ENCODE measurements around the gene LMF1. TPM values are rescaled to one million over a fixed set of nuclear protein-coding genes. Genes with fewer than 3 reads are reported as not detected.
"Not testable (repeated sequence)": the region's sequence is repeated elsewhere in the genome, so short reads cannot be mapped to it uniquely, and the experiment has no call there.

The LMF1 gene
- total RNA-seq, 1 donor from 2014 or later, result 2.1 TPM

DNA sequence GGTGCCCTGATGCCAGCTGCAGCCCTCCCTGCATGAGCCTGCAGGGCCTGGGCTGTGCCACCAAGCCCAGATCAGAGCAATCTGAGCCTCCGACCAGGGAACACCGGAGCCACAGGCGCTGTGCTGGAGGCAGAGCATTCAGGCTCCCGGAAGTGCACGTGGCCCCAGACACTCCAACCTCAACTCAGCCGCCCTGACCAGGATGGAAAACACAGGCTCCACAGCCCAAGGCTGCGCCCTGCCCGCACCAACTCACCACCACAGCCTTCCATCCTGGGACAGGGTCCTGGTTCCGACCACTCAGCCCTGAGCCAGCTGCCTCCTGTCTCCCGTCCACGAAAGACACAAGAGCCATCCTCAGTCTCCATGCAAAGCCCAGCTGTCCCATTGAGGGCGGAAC is 18.5 kb downstream of the LMF1 start:
- TF ChIP-seq, protein P1, sequence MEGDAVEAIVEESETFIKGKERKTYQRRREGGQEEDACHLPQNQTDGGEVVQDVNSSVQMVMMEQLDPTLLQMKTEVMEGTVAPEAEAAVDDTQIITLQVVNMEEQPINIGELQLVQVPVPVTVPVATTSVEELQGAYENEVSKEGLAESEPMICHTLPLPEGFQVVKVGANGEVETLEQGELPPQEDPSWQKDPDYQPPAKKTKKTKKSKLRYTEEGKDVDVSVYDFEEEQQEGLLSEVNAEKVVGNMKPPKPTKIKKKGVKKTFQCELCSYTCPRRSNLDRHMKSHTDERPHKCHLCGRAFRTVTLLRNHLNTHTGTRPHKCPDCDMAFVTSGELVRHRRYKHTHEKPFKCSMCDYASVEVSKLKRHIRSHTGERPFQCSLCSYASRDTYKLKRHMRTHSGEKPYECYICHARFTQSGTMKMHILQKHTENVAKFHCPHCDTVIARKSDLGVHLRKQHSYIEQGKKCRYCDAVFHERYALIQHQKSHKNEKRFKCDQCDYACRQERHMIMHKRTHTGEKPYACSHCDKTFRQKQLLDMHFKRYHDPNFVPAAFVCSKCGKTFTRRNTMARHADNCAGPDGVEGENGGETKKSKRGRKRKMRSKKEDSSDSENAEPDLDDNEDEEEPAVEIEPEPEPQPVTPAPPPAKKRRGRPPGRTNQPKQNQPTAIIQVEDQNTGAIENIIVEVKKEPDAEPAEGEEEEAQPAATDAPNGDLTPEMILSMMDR (IDR thresholded peaks at IDR 0.05; ENCODE audit: insufficient read depth, low read length, severe bottlenecking), result no peak
- DNase-seq (ENCODE audit: low read depth) (no peak), FAIRE-seq (no peak)
- Histone ChIP-seq H3K36me3 (ENCODE audit: control insufficient read depth, insufficient read depth, low read length) (no peaks in the 10 kb centered on the region), H3K4me3 (ENCODE audit: low read depth, low read length) (no peak overlapping the region), H3K27me3 (ENCODE audit: control insufficient read depth, insufficient read depth, low read length) (no peaks in the 10 kb centered on the region)

DNA sequence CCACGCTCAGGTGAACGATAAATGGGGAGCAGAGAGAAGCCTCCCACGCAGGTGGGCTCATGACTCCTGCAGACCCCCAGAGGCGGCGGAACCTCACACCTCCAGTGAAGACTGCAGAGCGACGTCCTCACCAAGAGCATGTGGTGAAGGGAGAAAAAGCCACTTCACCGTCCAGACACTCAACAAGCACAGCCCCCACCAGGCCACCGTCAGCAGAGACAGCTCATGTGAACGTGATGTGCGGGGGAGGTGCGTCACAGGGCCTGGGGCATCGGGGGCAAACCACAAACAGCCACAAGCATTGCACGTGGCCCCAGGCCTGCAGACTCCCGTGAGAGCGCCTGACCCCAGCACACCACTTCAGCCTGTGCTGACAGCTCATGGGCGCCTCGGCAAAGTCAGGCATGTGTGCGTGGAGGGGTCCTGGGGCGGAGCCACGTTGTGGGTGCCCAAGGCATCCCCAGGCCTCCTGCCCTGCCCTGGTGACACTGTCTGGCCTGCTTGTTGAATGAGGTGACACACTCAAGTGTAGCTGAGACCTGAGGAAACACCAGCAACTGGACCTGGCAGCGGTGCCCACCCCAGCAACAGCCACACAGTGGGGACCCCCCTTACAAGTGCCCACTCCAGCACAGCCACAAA is 19.0 kb downstream of the LMF1 start:
- DNase-seq (ENCODE audit: low read depth) (no peak), FAIRE-seq (no peak)
- TF ChIP-seq, protein P1 (IDR thresholded peaks at IDR 0.05; ENCODE audit: insufficient read depth, low read length, severe bottlenecking), result no peak
- H3K36me3 ChIP-seq (ENCODE audit: control insufficient read depth, insufficient read depth, low read length), result no peaks in the 10 kb centered on the region
- H3K27me3 ChIP-seq (ENCODE audit: control insufficient read depth, insufficient read depth, low read length), result no peaks in the 10 kb centered on the region
- no peak overlapping the region for H3K4me3 ChIP-seq (ENCODE audit: low read depth, low read length)

DNA sequence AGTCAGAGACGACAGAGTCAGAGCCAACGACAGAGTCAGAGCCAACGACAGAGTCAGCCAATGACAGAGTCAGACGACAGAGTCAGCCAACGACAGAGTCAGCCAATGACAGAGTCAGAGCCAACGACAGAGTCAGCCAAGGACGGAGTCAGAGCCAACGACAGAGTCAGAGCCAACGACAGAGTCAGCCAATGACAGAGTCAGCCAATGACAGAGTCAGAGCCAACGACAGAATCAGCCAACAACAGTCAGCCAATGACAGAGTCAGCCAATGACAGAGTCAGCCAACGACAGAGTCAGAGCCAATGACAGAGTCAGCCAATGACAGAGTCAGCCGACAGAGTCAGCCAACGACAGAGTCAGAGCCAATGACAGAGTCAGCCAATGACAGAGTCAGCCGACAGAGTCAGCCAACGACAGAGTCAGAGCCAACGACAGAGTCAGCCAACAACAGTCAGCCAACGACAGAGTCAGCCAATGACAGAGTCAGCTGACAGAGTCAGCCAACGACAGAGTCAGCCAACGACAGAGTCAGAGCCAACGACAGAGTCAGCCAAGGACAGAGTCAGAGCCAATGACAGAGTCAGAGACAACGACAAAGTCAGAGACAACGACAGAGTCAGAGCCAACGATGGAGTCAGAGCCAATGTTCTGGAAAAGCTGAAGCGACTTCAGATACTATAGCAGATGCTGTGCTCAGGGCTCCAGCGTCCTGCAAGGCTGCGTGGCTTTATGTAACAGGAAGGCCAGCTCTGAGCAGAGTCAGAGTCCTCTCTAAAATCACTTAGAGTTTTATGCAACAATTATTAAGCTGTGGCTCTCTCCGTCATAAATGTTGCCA is 19.8 kb downstream of the LMF1 start:
- not testable (repeated sequence) for FAIRE-seq; H3K27me3 ChIP-seq (ENCODE audit: control insufficient read depth, insufficient read depth, low read length); H3K36me3 ChIP-seq (ENCODE audit: control insufficient read depth, insufficient read depth, low read length); DNase-seq (ENCODE audit: low read depth); H3K4me3 ChIP-seq (ENCODE audit: low read depth, low read length)

DNA sequence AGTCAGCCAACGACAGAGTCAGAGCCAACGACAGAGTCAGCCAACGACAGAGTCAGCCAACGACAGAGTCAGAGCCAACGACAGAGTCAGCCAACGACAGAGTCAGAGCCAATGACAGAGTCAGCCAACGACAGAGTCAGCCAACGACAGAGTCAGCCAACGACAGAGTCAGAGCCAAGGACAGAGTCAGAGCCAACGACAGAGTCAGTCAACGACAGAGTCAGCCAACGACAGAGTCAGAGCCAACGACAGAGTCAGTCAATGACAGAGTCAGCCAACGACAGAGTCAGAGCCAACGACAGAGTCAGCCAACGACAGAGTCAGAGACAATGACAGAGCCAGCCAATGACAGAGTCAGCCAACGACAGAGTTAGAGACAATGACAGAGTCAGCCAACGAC is 22.0 kb downstream of the LMF1 start:
- not testable (repeated sequence) for H3K36me3 ChIP-seq (ENCODE audit: control insufficient read depth, insufficient read depth, low read length); DNase-seq (ENCODE audit: low read depth); H3K4me3 ChIP-seq (ENCODE audit: low read depth, low read length); FAIRE-seq; H3K27me3 ChIP-seq (ENCODE audit: control insufficient read depth, insufficient read depth, low read length)

DNA sequence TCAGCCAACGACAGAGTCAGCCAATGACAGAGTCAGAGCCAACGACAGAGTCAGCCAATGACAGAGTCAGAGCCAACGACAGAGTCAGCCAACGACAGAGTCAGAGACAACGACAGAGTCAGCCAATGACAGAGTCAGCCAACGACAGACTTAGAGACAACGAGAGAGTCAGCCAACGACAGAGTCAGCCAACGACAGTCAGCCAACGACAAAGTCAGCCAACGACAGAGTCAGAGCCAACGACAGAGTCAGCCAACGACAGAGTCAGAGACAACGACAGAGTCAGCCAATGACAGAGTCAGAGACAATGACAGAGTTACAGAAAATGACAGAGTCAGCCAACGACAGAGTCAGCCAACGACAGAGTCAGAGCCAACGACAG is 22.9 kb downstream of the LMF1 start:
- FAIRE-seq; H3K27me3 ChIP-seq (ENCODE audit: control insufficient read depth, insufficient read depth, low read length); H3K4me3 ChIP-seq (ENCODE audit: low read depth, low read length); H3K36me3 ChIP-seq (ENCODE audit: control insufficient read depth, insufficient read depth, low read length); DNase-seq (ENCODE audit: low read depth): not testable (repeated sequence)

DNA sequence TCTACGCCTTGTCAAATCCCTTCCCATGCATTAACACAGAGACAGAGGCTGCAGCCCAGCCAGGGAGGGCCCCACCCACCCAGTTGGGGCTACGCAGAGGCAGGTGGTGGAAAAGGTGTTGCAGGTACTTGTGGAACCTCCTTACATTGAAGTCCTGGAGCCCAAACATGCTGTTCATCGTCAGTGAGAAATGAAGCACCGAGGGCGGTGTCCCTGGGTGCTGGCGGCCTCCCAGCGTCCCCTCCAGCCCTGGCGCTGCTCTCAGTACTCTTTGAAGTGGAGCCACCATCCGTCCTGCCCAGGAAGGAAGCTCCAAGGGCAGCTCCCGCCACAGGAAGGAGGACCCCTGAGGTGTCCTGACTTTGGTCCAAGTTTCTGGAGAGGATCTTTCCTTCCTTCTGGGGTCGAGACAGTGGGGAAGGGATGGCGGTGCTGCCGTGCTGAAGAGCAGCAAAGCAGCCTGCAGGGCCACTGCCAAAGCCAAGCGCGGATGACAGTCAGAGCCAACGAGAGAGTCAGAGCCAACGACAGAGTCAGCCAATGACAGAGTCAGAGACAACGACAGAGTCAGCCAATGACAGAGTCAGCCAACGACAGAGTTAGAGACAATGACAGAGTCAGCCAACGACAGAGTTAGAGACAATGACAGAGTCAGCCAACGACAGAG is 23.4 kb downstream of the LMF1 start:
- FAIRE-seq (no peak), DNase-seq (ENCODE audit: low read depth) (no peak)
- no peak overlapping the region for H3K4me3 ChIP-seq (ENCODE audit: low read depth, low read length)
- no peaks in the 10 kb centered on the region for H3K36me3 ChIP-seq (ENCODE audit: control insufficient read depth, insufficient read depth, low read length)
- H3K27me3 ChIP-seq (ENCODE audit: control insufficient read depth, insufficient read depth, low read length), result no peaks in the 10 kb centered on the region
- TF ChIP-seq, protein P1 (IDR thresholded peaks at IDR 0.05; ENCODE audit: insufficient read depth, low read length, severe bottlenecking), result no peak

GRCh38 chr16:946048-946395 is 24.8 kb downstream of the LMF1 start:
- TF ChIP-seq, protein P1 (IDR thresholded peaks at IDR 0.05; ENCODE audit: insufficient read depth, low read length, severe bottlenecking), result no peak
- Histone ChIP-seq H3K4me3 (ENCODE audit: low read depth, low read length) (no peak overlapping the region), H3K27me3 (ENCODE audit: control insufficient read depth, insufficient read depth, low read length) (no peaks in the 10 kb centered on the region), H3K36me3 (ENCODE audit: control insufficient read depth, insufficient read depth, low read length) (no peaks in the 10 kb centered on the region)
- no peak for DNase-seq (ENCODE audit: low read depth)
- no peak for FAIRE-seq
